ENCODE measurements around the gene SH2D6. TPM values are rescaled to one million over a fixed set of nuclear protein-coding genes. Genes with fewer than 3 reads are reported as not detected.

The SH2D6 gene
- total and polyA plus RNA-seq, 2 experiments from 2014 or later: 0.27 to 2.8 TPM

GRCh38 chr2:85441864-85442263 lies 23.4 kb downstream of the SH2D6 start:
- Histone ChIP-seq H2AFZ (no peak overlapping the region), H3K36me3 (replicated peaks; ENCODE audit: insufficient read depth, low read depth) (no peaks in the 10 kb centered on the region), H3K9me2 (replicated peaks; ENCODE audit: insufficient read depth) (no peaks in the 10 kb centered on the region), H3K9me3 (ENCODE audit: low read depth) (no peaks in the 10 kb centered on the region), H3K4me2 (no peak overlapping the region), H3K27ac (no peak overlapping the region), H3K79me2 (no peaks in the 10 kb centered on the region), H3K4me3 (no peak overlapping the region), H4K20me1 (ENCODE audit: insufficient read depth, poor library complexity, severe bottlenecking) (no peaks in the 10 kb centered on the region), H3K4me1 (ENCODE audit: insufficient read depth) (peaks cover 24% of the 10 kb centered on the region), H3K27me3 (no peaks in the 10 kb centered on the region)
- 86% methylated on average over 4 of the region's 4 CpGs for whole genome bisulfite sequencing (ENCODE audit: low lambda C conversion rate, missing lambda C conversion rate)
- TF ChIP-seq EZH2 (IDR thresholded peaks at IDR 0.05; ENCODE audit: borderline replicate concordance) (no peak), CTCF (IDR thresholded peaks at IDR 0.05; ENCODE audit: poor library complexity) (no peak), EZH2phosphoT487 (IDR thresholded peaks at IDR 0.05; ENCODE audit: low read depth, severe bottlenecking, unreplicated experiment) (no peak)
- DNase-seq (ENCODE audit: low spot score): no peak

- Histone ChIP-seq H3K4me3 (no peak overlapping the region), H3K9me3 (ENCODE audit: low read depth) (no peaks in the 10 kb centered on the region), H3K4me2 (no peak overlapping the region), H3K36me3 (replicated peaks; ENCODE audit: insufficient read depth, low read depth) (no peaks in the 10 kb centered on the region), H3K4me1 (ENCODE audit: insufficient read depth) (peaks cover 10% of the 10 kb centered on the region), H3K27me3 (no peaks in the 10 kb centered on the region), H4K20me1 (ENCODE audit: insufficient read depth, poor library complexity, severe bottlenecking) (no peaks in the 10 kb centered on the region), H3K79me2 (no peaks in the 10 kb centered on the region), H2AFZ (no peak overlapping the region), H3K9me2 (replicated peaks; ENCODE audit: insufficient read depth) (no peaks in the 10 kb centered on the region), H3K27ac (peak overlapping the region; percentile 83)
- 84% methylated on average over 6 of the region's 6 CpGs for WGBS (ENCODE audit: low lambda C conversion rate, missing lambda C conversion rate)
- no peak for DNase-seq (ENCODE audit: low spot score)
- TF ChIP-seq CTCF (IDR thresholded peaks at IDR 0.05; ENCODE audit: poor library complexity) (no peak), EZH2phosphoT487 (IDR thresholded peaks at IDR 0.05; ENCODE audit: low read depth, severe bottlenecking, unreplicated experiment) (no peak), EZH2 (IDR thresholded peaks at IDR 0.05; ENCODE audit: borderline replicate concordance) (no peak)
Measured at GRCh38 chr2:85444629-85445172, 26.2 kb downstream of the SH2D6 start.

GRCh38 chr2:85445316-85446295 lies 27.1 kb downstream of the SH2D6 start:
- H3K9me3 ChIP-seq (ENCODE audit: low read depth): no peaks in the 10 kb centered on the region
- H3K36me3 ChIP-seq (replicated peaks; ENCODE audit: insufficient read depth, low read depth): no peaks in the 10 kb centered on the region
- no peak overlapping the region for H3K4me3 ChIP-seq
- H3K4me2 ChIP-seq: no peak overlapping the region
- no peaks in the 10 kb centered on the region for H3K79me2 ChIP-seq
- DNase-seq (ENCODE audit: low spot score): peak; percentile 61
- no peak overlapping the region for H2AFZ ChIP-seq
- TF ChIP-seq EZH2phosphoT487 (IDR thresholded peaks at IDR 0.05; ENCODE audit: low read depth, severe bottlenecking, unreplicated experiment) (no peak), CTCF (IDR thresholded peaks at IDR 0.05; ENCODE audit: poor library complexity) (no peak), EZH2 (IDR thresholded peaks at IDR 0.05; ENCODE audit: borderline replicate concordance) (no peak)
- H3K4me1 ChIP-seq (ENCODE audit: insufficient read depth): peaks cover 10% of the 10 kb centered on the region
- no peaks in the 10 kb centered on the region for H4K20me1 ChIP-seq (ENCODE audit: insufficient read depth, poor library complexity, severe bottlenecking)
- no peaks in the 10 kb centered on the region for H3K27me3 ChIP-seq
- WGBS (ENCODE audit: low lambda C conversion rate, missing lambda C conversion rate): 92% methylated on average over 5 of the region's 5 CpGs
- no peaks in the 10 kb centered on the region for H3K9me2 ChIP-seq (replicated peaks; ENCODE audit: insufficient read depth)
- H3K27ac ChIP-seq: peak overlapping the region; percentile 83
